ENCODE data around the gene DNAJC28. TPM values are rescaled to one million over a fixed set of nuclear protein-coding genes. Genes with fewer than 3 reads are reported as not detected.
"Not testable (repeated sequence)": the region's sequence is repeated elsewhere in the genome, so short reads cannot be mapped to it uniquely, and the experiment has no call there.

Gene DNAJC28
- total and polyA plus RNA-seq, 12 donors, result 2.2 to 10.1 (median 6.6) TPM

- Histone ChIP-seq H3K27ac (no peak overlapping the region), H3K4me3 (no peak overlapping the region), H3K36me3 (peaks cover 0 to 99% (median 27%) of the 10 kb centered on the region in 9 donors), H3K9me3 (no peaks in the 10 kb centered on the region), H3K27me3 (no peaks in the 10 kb centered on the region), H3K4me1 (peaks cover 0 to 13% (median 0%) of the 10 kb centered on the region in 9 donors)
- DNase-seq (no peak), ATAC-seq (no peak)
- TF ChIP-seq CTCF (IDR thresholded peaks at IDR 0.05), result no peak
- WGBS, 2 donors, result 87% methylated on average over 8 of the region's 8 CpGs
- intact Hi-C loops (cut with DNase I), result no loop called here
These were observed 19.3 kb upstream of the DNAJC28 start for GRCh38 chr21:33510826-33511225.

- H3K27me3 ChIP-seq; intact Hi-C loops (cut with DNase I); ATAC-seq; H3K4me3 ChIP-seq; DNase-seq; H3K27ac ChIP-seq; H3K9me3 ChIP-seq; H3K4me1 ChIP-seq: not testable (repeated sequence)
- H3K36me3 ChIP-seq, result peaks cover 0 to 99% (median 14%) of the 10 kb centered on the region in 9 donors
- 99 to 100% methylated on average over 1 of the region's 1 CpG for WGBS, 2 donors
These were observed 15.5 kb upstream of the DNAJC28 start for GRCh38 chr21:33507003-33507402.

- 91 to 96% methylated on average over 8 of the region's 8 CpGs for WGBS, 2 donors
- H3K4me1 ChIP-seq, result no peaks in the 10 kb centered on the region
- intact Hi-C loops (cut with DNase I), result no loop called here
- H3K27me3 ChIP-seq, result no peaks in the 10 kb centered on the region
- no peaks in the 10 kb centered on the region for H3K9me3 ChIP-seq
- H3K27ac ChIP-seq, result no peak overlapping the region
- ATAC-seq, result no peak
- peaks cover 0 to 93% (median 9%) of the 10 kb centered on the region in 9 donors for H3K36me3 ChIP-seq
- no peak for TF ChIP-seq CTCF (IDR thresholded peaks at IDR 0.05)
- no peak for DNase-seq
- no peak overlapping the region for H3K4me3 ChIP-seq
These were observed 14.3 kb upstream of the DNAJC28 start for GRCh38 chr21:33505833-33506232.

DNA sequence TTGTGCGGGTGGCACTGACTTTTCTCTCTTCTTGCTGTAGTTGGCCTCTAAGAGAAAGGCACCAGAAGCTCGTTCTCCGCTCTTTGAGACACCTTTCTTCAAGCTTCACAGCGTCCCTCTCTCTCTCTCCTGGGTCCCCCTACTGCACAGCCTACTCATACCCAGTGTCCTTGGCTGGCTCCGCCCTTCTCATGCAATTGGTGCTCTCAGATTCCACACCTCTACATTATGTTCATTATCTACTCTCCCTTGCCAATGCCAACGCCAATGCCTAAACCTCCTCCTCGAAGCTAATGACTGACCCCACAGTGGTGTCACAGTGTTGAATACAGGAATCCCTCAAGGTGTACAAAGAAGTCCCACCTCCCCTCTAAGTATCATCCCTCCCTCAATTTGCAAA is 4.8 kb upstream of the DNAJC28 start:
- Histone ChIP-seq H3K27me3 (no peaks in the 10 kb centered on the region), H3K4me1 (peaks cover 0 to 7% (median 5%) of the 10 kb centered on the region in 9 donors), H3K4me3 (no peak overlapping the region), H3K9me3 (no peaks in the 10 kb centered on the region), H3K27ac (no peak overlapping the region), H3K36me3 (no peaks in the 10 kb centered on the region)
- ATAC-seq (no peak), DNase-seq (no peak)
- intact Hi-C loops (cut with DNase I), result no loop called here
- 64% methylated on average over 7 of the region's 7 CpGs for WGBS, 2 donors
- no peak for TF ChIP-seq CTCF (IDR thresholded peaks at IDR 0.05)

DNA sequence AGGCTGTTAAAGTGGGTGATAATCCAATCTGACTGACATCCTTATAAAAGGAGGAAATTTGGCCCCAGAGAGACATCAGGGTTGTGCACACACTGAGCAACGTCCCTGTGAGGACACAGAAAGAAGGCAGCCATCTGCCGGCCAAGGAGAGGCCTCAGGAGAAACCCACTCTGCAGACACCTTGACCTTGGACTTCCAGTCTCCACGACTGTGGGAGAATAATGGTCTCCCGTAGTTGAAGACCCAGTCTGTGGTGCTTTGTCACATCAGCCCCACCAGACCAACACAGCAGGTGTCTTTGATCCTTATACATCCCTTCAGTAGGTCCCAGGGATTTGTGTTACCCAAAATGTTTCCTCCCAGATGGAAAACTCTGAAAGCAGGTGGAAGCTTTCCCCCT is 4.2 kb upstream of the DNAJC28 start:
- no peaks in the 10 kb centered on the region for H3K9me3 ChIP-seq
- no peak overlapping the region for H3K27ac ChIP-seq
- H3K4me1 ChIP-seq, result peaks cover 0 to 11% (median 8%) of the 10 kb centered on the region in 9 donors
- intact Hi-C loops (cut with DNase I), result no loop called here
- 58 to 62% methylated on average over 4 of the region's 4 CpGs for WGBS, 2 donors
- no peak overlapping the region for H3K4me3 ChIP-seq
- H3K36me3 ChIP-seq, result no peaks in the 10 kb centered on the region
- H3K27me3 ChIP-seq, result no peaks in the 10 kb centered on the region
- TF ChIP-seq CTCF (IDR thresholded peaks at IDR 0.05), result no peak
- DNase-seq (no peak), ATAC-seq (no peak)

Measured in heart right ventricle (tissue), 16 donors.